Gastroesophageal sphincter (tissue), 4 donors: ENCODE results near the gene MRPL11. TPM values are rescaled to one million over a fixed set of nuclear protein-coding genes. Genes with fewer than 3 reads are reported as not detected.

Experiments
- ATAC-seq: fragments of 150-250 bp; one replicate; pipeline ENCODE4 v1.9.1; 2016; ENCODE audit warnings: mild to moderate bottlenecking, moderate library complexity
- H3K27ac ChIP-seq, 4 donors: fragments of 200-600 bp; sonication (generic) in 3 of 4; 1 replicate in 3 of 4; 2 replicates in 1 of 4; pipeline ENCODE4 v1.5.1; 2016 to 2019
- H3K27me3 ChIP-seq: fragments of 200-600 bp; sonication (generic); one replicate; pipeline ENCODE4 v1.5.1; 2019
- H3K36me3 ChIP-seq, 2 donors: fragments of 200-600 bp; sonication (generic); one replicate each; pipeline ENCODE4 v1.5.1; 2019; ENCODE audit warnings: control low read depth in 1 of 2
- H3K4me1 ChIP-seq, 3 donors: fragments of 200-600 bp; sonication (generic); 1 replicate in 2 of 3; 2 replicates in 1 of 3; pipeline ENCODE4 v1.5.1; 2016 to 2019; ENCODE audit warnings: control low read depth in 2 of 3
- H3K4me3 ChIP-seq, 2 donors: fragments of 200-600 bp; sonication (generic); one replicate each; pipeline ENCODE4 v1.5.1; 2019; ENCODE audit warnings: mild to moderate bottlenecking in 1 of 2, moderate library complexity in 1 of 2
- H3K9me3 ChIP-seq, 3 donors: fragments of 200-600 bp; sonication (generic); one replicate each; pipeline ENCODE4 v1.5.1; 2017 to 2019; ENCODE audit warnings: control low read depth in 2 of 3
- EP300 ChIP-seq: sonication (generic); formaldehyde crosslinking; IDR thresholded peaks from one replicate; pipeline ENCODE4 v1.6.1; 2017; ENCODE audit warnings: antibody characterized with exemption, mild to moderate bottlenecking
- POLR2A ChIP-seq, 2 donors: fragments of 450-650 bp; IDR thresholded peaks; one replicate each; pipeline ENCODE4 v1.6.1; 2017; ENCODE audit warnings: antibody characterized with exemption in 2 of 2, mild to moderate bottlenecking in 2 of 2, moderate library complexity in 1 of 2
- POLR2AphosphoS5 ChIP-seq: sonication (generic); formaldehyde crosslinking; IDR thresholded peaks from one replicate; pipeline ENCODE4 v1.6.1; 2017; ENCODE audit warnings: antibody characterized with exemption
- WGBS, 2 donors: methylation state at CpG; one replicate each; pipeline ENCODE4 v1.1.5; 2018; ENCODE audit warnings: low coverage in 1 of 2; 5-methylcytosine and 5-hydroxymethylcytosine counted together
- total RNA-seq, 4 donors: library from RNA; depleted of rRNA; stranded (reverse); fragments of >200 nt; gene quantifications; one replicate each; pipeline ENCODE4 v1.1.0, GENCODE V29; 2016
- TF ChIP-seq, protein P1 (sequence below), 4 experiments: fragments of 200-600 bp in 2 of 4; fragments of 450-650 bp in 2 of 4; sonication (generic) in 1 of 4; IDR thresholded peaks; one replicate each; pipeline ENCODE4 v1.5.1; 2017 to 2019; ENCODE audit warnings: antibody characterized with exemption in 4 of 4, mild to moderate bottlenecking in 2 of 4, moderate library complexity in 2 of 4

MRPL11 gene
- 10 to 100 TPM; 36.3 to 48.1 (median 45.6) TPM for total RNA-seq

DNA sequence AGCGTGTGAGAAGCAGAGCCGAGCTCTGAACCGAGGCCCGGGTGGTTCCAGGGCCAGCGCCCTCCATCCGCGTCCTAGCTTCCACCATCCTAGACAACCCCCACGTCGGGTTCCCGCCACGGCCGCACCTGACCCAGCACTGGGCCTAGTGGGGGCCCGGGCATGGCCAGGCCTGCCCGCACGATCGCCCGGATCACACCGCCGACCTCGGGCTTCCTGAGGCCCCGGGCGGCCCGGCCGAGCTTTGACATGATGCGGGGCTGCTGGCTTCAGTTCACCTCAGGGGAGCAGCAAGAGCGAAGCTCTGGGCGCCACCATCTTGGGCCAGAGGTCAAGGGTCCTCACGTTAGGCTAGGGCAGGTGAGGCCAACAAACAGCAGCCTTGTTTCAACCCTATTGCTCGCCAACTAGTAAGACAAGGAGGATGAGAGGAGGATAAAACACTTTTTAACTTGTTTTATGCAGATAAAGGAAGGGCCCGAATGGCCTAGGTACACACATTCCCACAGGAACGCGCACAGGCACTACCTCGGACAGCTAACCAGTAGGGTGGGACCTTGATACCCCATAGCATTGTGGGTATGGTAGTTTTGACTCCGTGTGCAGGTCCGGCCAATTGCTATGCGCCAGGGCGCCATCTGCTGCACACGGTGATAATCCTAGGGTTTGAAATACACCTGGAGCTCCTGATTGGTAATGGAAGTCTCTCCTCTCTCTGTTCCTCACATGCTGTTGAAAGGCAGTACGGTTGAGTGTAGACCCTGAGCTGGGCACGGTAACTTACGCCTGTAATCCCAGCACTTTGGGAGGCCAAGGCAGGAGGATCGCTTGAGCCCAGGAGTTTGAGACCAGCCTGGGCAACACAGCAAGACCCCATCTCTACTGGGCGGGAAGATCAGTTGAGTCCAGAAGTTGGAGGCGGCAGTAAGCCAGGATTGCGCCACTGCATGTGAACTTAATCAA lies at the start of gene MRPL11:
MRPL11 (minus strand) TSS at position 345 of the 963 bp plus-strand sequence; CDS start at position 251, 94 bp downstream.
- WGBS, 2 donors, result 9% methylated on average over 20 of the region's 45 CpGs; no CpG with 5 or more reads in 1 of the 2 donors
- H3K27ac ChIP-seq, result peak within 1 kb of the TSS; percentile 78 to 87 (median 84)

DNA sequence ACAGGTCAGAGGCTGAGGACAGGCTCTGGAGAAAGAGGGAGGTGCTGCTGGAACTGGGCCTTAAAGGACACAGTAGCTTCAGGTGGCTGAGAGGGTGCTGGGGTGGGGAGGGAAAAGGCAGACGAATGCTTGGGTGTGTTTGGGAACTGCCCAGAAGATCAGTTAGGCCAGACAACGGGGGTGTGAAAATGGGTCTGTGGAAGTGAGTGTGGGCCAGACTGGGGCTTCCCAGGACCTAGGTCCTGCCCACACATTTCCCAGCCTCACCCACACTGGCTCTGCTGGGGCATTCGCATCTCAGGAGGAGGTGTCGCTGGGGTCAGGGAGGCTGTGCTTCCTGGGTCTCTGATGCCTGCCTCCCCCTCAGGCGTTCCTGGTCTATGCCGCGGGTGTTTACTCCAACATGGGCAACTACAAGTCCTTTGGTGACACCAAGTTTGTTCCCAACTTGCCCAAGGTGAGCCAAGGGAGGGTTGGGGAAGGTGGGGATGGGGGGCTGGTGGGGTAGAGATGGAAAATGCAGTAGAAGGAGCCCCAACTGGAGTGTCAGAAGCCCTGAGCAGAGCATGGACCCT lies 46.2 kb upstream of the MRPL11 start:
- Histone ChIP-seq H3K36me3 (peaks cover 0 to 74% of the 10 kb centered on the region in 2 donors), H3K27me3 (no peaks in the 10 kb centered on the region), H3K9me3 (no peaks in the 10 kb centered on the region), H3K4me3 (no peak overlapping the region), H3K4me1 (peaks cover 0 to 10% (median 3%) of the 10 kb centered on the region in 3 donors), H3K27ac (no peak overlapping the region)
- no peak for ATAC-seq
- WGBS, 2 donors, result 49 to 92% methylated on average over 2 of the region's 7 CpGs
- TF ChIP-seq POLR2A (IDR thresholded peaks at IDR 0.05), result no peak
- no peak for TF ChIP-seq EP300
- TF ChIP-seq POLR2AphosphoS5, result no peak
- TF ChIP-seq, protein P1, sequence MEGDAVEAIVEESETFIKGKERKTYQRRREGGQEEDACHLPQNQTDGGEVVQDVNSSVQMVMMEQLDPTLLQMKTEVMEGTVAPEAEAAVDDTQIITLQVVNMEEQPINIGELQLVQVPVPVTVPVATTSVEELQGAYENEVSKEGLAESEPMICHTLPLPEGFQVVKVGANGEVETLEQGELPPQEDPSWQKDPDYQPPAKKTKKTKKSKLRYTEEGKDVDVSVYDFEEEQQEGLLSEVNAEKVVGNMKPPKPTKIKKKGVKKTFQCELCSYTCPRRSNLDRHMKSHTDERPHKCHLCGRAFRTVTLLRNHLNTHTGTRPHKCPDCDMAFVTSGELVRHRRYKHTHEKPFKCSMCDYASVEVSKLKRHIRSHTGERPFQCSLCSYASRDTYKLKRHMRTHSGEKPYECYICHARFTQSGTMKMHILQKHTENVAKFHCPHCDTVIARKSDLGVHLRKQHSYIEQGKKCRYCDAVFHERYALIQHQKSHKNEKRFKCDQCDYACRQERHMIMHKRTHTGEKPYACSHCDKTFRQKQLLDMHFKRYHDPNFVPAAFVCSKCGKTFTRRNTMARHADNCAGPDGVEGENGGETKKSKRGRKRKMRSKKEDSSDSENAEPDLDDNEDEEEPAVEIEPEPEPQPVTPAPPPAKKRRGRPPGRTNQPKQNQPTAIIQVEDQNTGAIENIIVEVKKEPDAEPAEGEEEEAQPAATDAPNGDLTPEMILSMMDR (IDR thresholded peaks at IDR 0.05), result no peak

More for the DNA sequence above, at the start of gene MRPL11:
- no peak for TF ChIP-seq EP300
- TF ChIP-seq, protein P1 (IDR thresholded peaks at IDR 0.05), result peak in 3 of 4 experiments; percentile 48 to 81 (median 50)
- Histone ChIP-seq H3K36me3 (peaks cover 0 to 35% of the 10 kb centered on the region in 2 donors), H3K4me1 (peaks cover 0 to 18% (median 7%) of the 10 kb centered on the region in 3 donors), H3K9me3 (peaks cover 0 to 7% (median 0%) of the 10 kb centered on the region in 3 donors), H3K4me3 (peak within 1 kb of the TSS; percentile 74 to 76), H3K27me3 (no peaks in the 10 kb centered on the region)
- peak; percentile 99 for ATAC-seq

DNA sequence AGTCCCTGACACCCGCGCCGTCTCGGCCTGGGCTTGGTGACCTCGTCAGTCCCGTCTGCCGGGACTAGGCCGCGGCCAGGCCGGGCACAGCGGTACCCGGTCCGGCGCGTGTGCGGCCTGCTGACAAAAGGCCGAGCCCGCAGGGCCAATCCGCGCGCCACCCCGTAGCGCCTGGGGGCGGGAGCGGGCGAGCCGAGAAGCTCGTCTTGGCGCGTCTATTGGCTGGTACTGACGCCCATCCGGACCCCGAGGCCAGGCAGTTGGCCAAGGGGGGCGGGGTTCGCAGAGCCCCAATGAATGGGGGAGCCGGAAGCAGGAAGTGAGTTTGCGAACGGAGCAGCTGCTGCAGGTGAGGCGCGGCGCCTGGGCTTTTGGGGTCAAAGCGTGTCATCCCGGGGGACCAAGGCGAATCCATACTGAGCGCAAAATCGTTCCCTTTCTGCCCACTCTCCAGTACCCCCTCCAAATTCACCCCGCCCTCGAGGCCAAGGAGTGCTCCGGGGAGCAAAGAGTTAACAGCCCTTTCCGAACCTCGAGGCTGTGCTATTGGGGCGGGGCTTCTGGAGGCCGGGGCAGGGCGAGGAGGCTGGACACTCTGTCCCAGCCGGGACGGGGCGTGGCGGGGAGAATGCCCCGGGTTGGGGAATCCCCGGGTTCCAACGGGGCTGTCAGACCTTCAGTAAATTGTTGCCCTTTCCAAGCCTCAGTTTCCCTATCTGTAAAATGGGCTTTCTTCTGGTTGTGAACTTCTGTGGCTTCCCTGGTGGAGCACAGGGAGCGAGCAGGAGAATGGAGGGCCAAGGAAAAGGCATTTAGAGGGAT lies 41.7 kb upstream of the MRPL11 start, which contains the start of gene DPP3:
DPP3 (plus strand) TSS at position 318 of the 822 bp plus-strand sequence. CDS start 1,767 bp downstream, outside the sequence.
- no peaks in the 10 kb centered on the region for H3K27me3 ChIP-seq
- 0% methylated on average over 12 to 13 of the region's 62 CpGs for WGBS, 2 donors

More for the DNA sequence above, 41.7 kb upstream of the MRPL11 start, which contains the start of gene DPP3:
- H3K36me3 ChIP-seq, result peaks cover 0 to 40% of the 10 kb centered on the region in 2 donors
- peak within 1 kb of the TSS; percentile 61 to 70 for H3K4me3 ChIP-seq
- H3K4me1 ChIP-seq, result peaks cover 0 to 25% (median 5%) of the 10 kb centered on the region in 3 donors
- H3K27ac ChIP-seq, result peak within 1 kb of the TSS; percentile 78 to 96 (median 92)
- TF ChIP-seq POLR2AphosphoS5, result peak; percentile 93
- no peak for TF ChIP-seq EP300
- TF ChIP-seq, protein P1 (IDR thresholded peaks at IDR 0.05), result no peak
- peak; percentile 90 to 91 for TF ChIP-seq POLR2A (IDR thresholded peaks at IDR 0.05)
- ATAC-seq, result peak; percentile 97
- H3K9me3 ChIP-seq, result no peaks in the 10 kb centered on the region
